GM19467 (cell line): ENCODE measurements around the gene ANKRD13B.
A peak's percentile ranks its signal among the peaks of the same experiment; 100 is the strongest.

Source experiments
- ATAC-seq: cut with Tn5 transposase; IDR thresholded peaks from one replicate; pipeline ENCODE4 v1.9.1; 2021; ENCODE audit warnings: mild to moderate bottlenecking, moderate library complexity; ENCODE audit not compliant: unreplicated experiment

Gene ANKRD13B

GRCh38 chr17:29581583-29582253 is 11.2 kb upstream of the ANKRD13B start:
- ATAC-seq, result no peak

- ATAC-seq, result no peak
Observed at GRCh38 chr17:29582254-29582765, 10.6 kb upstream of the ANKRD13B start.

- no peak for ATAC-seq
Observed at GRCh38 chr17:29582772-29583171, 10.2 kb upstream of the ANKRD13B start.

- no peak for ATAC-seq
Observed at GRCh38 chr17:29583324-29584248, 9.3 kb upstream of the ANKRD13B start.

- no peak for ATAC-seq
Observed at GRCh38 chr17:29584452-29585079, 8.4 kb upstream of the ANKRD13B start.

- ATAC-seq, result no peak
Observed at GRCh38 chr17:29585080-29585751, 7.7 kb upstream of the ANKRD13B start.

GRCh38 chr17:29586676-29587469 is 6.1 kb upstream of the ANKRD13B start:
- ATAC-seq, result no peak

GRCh38 chr17:29587591-29587990 is 5.3 kb upstream of the ANKRD13B start:
- ATAC-seq, result no peak

- no peak for ATAC-seq
Observed at GRCh38 chr17:29588017-29588561, 4.8 kb upstream of the ANKRD13B start.

- ATAC-seq, result peak; percentile 15
Observed at GRCh38 chr17:29588562-29589411, 4.1 kb upstream of the ANKRD13B start.

GRCh38 chr17:29589524-29590410 is 3.2 kb upstream of the ANKRD13B start, which contains the start of gene GIT1:
Gene GIT1, minus strand, starts transcription at chr17:29589648. Its CDS starts 270 bp downstream, at chr17:29589378.
- ATAC-seq, result peak; percentile 55

GRCh38 chr17:29590411-29591145 is 2.4 kb upstream of the ANKRD13B start:
- ATAC-seq, result no peak

GRCh38 chr17:29591146-29591736 is 1.7 kb upstream of the ANKRD13B start:
- ATAC-seq, result no peak

GRCh38 chr17:29591737-29592608 is 959 bp upstream of the ANKRD13B start:
- peak; percentile 34 for ATAC-seq

GRCh38 chr17:29593591-29594518 is 923 bp downstream of the ANKRD13B start:
- ATAC-seq, result no peak
